Activated naive CD4-positive, alpha-beta T cell treated with anti-CD3 and anti-CD28 coated beads, Interleukin-2, amount 10 ng/mL, durations not matched to agents 7 days and 5 days (primary cell): ENCODE measurements around the gene CTNNA3.

Source experiments
- CTCF ChIA-PET: fragments of 350-600 bp; sonication (Branson Sonifier 250); formaldehyde crosslinking; loops from one replicate; lab custom pipeline; 2021; ENCODE audit warnings: antibody characterized with exemption; lab: Charles Lee
- DNase-seq: peaks from one replicate; pipeline ENCODE4 v3.0.0-alpha.2; 2020
- H3K27ac Mint-ChIP-seq: one replicate; pipeline ENCODE4 v1.8.0; 2021; ENCODE audit warnings: mild to moderate bottlenecking, moderate library complexity, mixed read lengths
- H3K27me3 Mint-ChIP-seq: one replicate; pipeline ENCODE4 v1.8.0; 2021; ENCODE audit warnings: mild to moderate bottlenecking, mixed read lengths
- H3K36me3 Mint-ChIP-seq: one replicate; pipeline ENCODE4 v1.8.0; 2021; ENCODE audit warnings: mixed read lengths
- H3K4me1 Mint-ChIP-seq: one replicate; pipeline ENCODE4 v1.8.0; 2021; ENCODE audit warnings: mixed read lengths
- H3K4me3 Mint-ChIP-seq: one replicate; pipeline ENCODE4 v1.8.0; 2021; ENCODE audit warnings: mild to moderate bottlenecking, moderate library complexity, mixed read lengths
- H3K9me3 Mint-ChIP-seq: one replicate; pipeline ENCODE4 v1.8.0; 2021; ENCODE audit warnings: mixed read lengths

CTNNA3 gene

GRCh38 chr10:66848856-66849255 is 847.1 kb downstream of the CTNNA3 start:
- H3K4me1 Mint-ChIP-seq = no peaks in the 10 kb centered on the region
- H3K27me3 Mint-ChIP-seq = no peaks in the 10 kb centered on the region
- no peak overlapping the region for H3K27ac Mint-ChIP-seq
- DNase-seq = no peak
- no peak overlapping the region for H3K4me3 Mint-ChIP-seq
- CTCF ChIA-PET = no interaction called here
- H3K9me3 Mint-ChIP-seq = no peaks in the 10 kb centered on the region
- no peaks in the 10 kb centered on the region for H3K36me3 Mint-ChIP-seq

GRCh38 chr10:66844176-66844942 is 851.6 kb downstream of the CTNNA3 start:
- H3K4me3 Mint-ChIP-seq = no peak overlapping the region
- CTCF ChIA-PET = no interaction called here
- no peaks in the 10 kb centered on the region for H3K9me3 Mint-ChIP-seq
- H3K4me1 Mint-ChIP-seq = no peaks in the 10 kb centered on the region
- H3K27ac Mint-ChIP-seq = no peak overlapping the region
- H3K36me3 Mint-ChIP-seq = no peaks in the 10 kb centered on the region
- DNase-seq = no peak
- H3K27me3 Mint-ChIP-seq = no peaks in the 10 kb centered on the region

GRCh38 chr10:66843396-66843795 is 852.6 kb downstream of the CTNNA3 start:
- DNase-seq = no peak
- no peaks in the 10 kb centered on the region for H3K9me3 Mint-ChIP-seq
- H3K36me3 Mint-ChIP-seq = no peaks in the 10 kb centered on the region
- no peak overlapping the region for H3K4me3 Mint-ChIP-seq
- no peak overlapping the region for H3K27ac Mint-ChIP-seq
- H3K27me3 Mint-ChIP-seq = no peaks in the 10 kb centered on the region
- CTCF ChIA-PET = no interaction called here
- no peaks in the 10 kb centered on the region for H3K4me1 Mint-ChIP-seq

GRCh38 chr10:66842867-66843266 is 853.1 kb downstream of the CTNNA3 start:
- no peaks in the 10 kb centered on the region for H3K27me3 Mint-ChIP-seq
- CTCF ChIA-PET = no interaction called here
- no peak overlapping the region for H3K27ac Mint-ChIP-seq
- H3K4me3 Mint-ChIP-seq = no peak overlapping the region
- H3K4me1 Mint-ChIP-seq = no peaks in the 10 kb centered on the region
- DNase-seq = no peak
- H3K9me3 Mint-ChIP-seq = no peaks in the 10 kb centered on the region
- H3K36me3 Mint-ChIP-seq = no peaks in the 10 kb centered on the region

- Mint-ChIP-seq H3K4me1 (no peaks in the 10 kb centered on the region), H3K27me3 (no peaks in the 10 kb centered on the region), H3K36me3 (no peaks in the 10 kb centered on the region), H3K9me3 (no peaks in the 10 kb centered on the region), H3K4me3 (no peak overlapping the region), H3K27ac (no peak overlapping the region)
- CTCF ChIA-PET = no interaction called here
- DNase-seq = no peak
These were observed 853.6 kb downstream of the CTNNA3 start for GRCh38 chr10:66842371-66842770.

GRCh38 chr10:66838656-66839055 is 857.3 kb downstream of the CTNNA3 start:
- no peak overlapping the region for H3K27ac Mint-ChIP-seq
- DNase-seq = no peak
- no peak overlapping the region for H3K4me3 Mint-ChIP-seq
- CTCF ChIA-PET = no interaction called here
- no peaks in the 10 kb centered on the region for H3K36me3 Mint-ChIP-seq
- H3K9me3 Mint-ChIP-seq = no peaks in the 10 kb centered on the region
- no peaks in the 10 kb centered on the region for H3K27me3 Mint-ChIP-seq
- no peaks in the 10 kb centered on the region for H3K4me1 Mint-ChIP-seq

GRCh38 chr10:66837990-66838389 is 858.0 kb downstream of the CTNNA3 start:
- no peaks in the 10 kb centered on the region for H3K27me3 Mint-ChIP-seq
- no peaks in the 10 kb centered on the region for H3K4me1 Mint-ChIP-seq
- no peak overlapping the region for H3K4me3 Mint-ChIP-seq
- no peaks in the 10 kb centered on the region for H3K36me3 Mint-ChIP-seq
- CTCF ChIA-PET = no interaction called here
- H3K9me3 Mint-ChIP-seq = no peaks in the 10 kb centered on the region
- H3K27ac Mint-ChIP-seq = no peak overlapping the region
- DNase-seq = no peak

- no peak overlapping the region for H3K27ac Mint-ChIP-seq
- H3K4me1 Mint-ChIP-seq = no peaks in the 10 kb centered on the region
- no peaks in the 10 kb centered on the region for H3K9me3 Mint-ChIP-seq
- H3K4me3 Mint-ChIP-seq = no peak overlapping the region
- DNase-seq = no peak
- no peaks in the 10 kb centered on the region for H3K27me3 Mint-ChIP-seq
- H3K36me3 Mint-ChIP-seq = no peaks in the 10 kb centered on the region
- CTCF ChIA-PET = no interaction called here
These were observed 858.7 kb downstream of the CTNNA3 start for GRCh38 chr10:66837335-66837734.

- no peak for DNase-seq
- H3K4me1 Mint-ChIP-seq = no peaks in the 10 kb centered on the region
- CTCF ChIA-PET = no interaction called here
- H3K4me3 Mint-ChIP-seq = no peak overlapping the region
- no peaks in the 10 kb centered on the region for H3K9me3 Mint-ChIP-seq
- H3K36me3 Mint-ChIP-seq = no peaks in the 10 kb centered on the region
- H3K27ac Mint-ChIP-seq = no peak overlapping the region
- no peaks in the 10 kb centered on the region for H3K27me3 Mint-ChIP-seq
These were observed 859.2 kb downstream of the CTNNA3 start for GRCh38 chr10:66836771-66837170.

- Mint-ChIP-seq H3K4me1 (no peaks in the 10 kb centered on the region), H3K27ac (no peak overlapping the region), H3K27me3 (no peaks in the 10 kb centered on the region), H3K36me3 (no peaks in the 10 kb centered on the region), H3K4me3 (no peak overlapping the region), H3K9me3 (no peaks in the 10 kb centered on the region)
- no peak for DNase-seq
- CTCF ChIA-PET = no interaction called here
These were observed 859.9 kb downstream of the CTNNA3 start for GRCh38 chr10:66836057-66836456.

- Mint-ChIP-seq H3K36me3 (no peaks in the 10 kb centered on the region), H3K4me3 (no peak overlapping the region), H3K4me1 (no peaks in the 10 kb centered on the region), H3K9me3 (no peaks in the 10 kb centered on the region), H3K27me3 (no peaks in the 10 kb centered on the region), H3K27ac (no peak overlapping the region)
- DNase-seq = no peak
- CTCF ChIA-PET = no interaction called here
These were observed 860.6 kb downstream of the CTNNA3 start for GRCh38 chr10:66835400-66835799.

GRCh38 chr10:66834802-66835201 is 861.2 kb downstream of the CTNNA3 start:
- H3K9me3 Mint-ChIP-seq = no peaks in the 10 kb centered on the region
- no peak for DNase-seq
- H3K27me3 Mint-ChIP-seq = no peaks in the 10 kb centered on the region
- H3K4me1 Mint-ChIP-seq = no peaks in the 10 kb centered on the region
- H3K36me3 Mint-ChIP-seq = no peaks in the 10 kb centered on the region
- no peak overlapping the region for H3K4me3 Mint-ChIP-seq
- no peak overlapping the region for H3K27ac Mint-ChIP-seq
- CTCF ChIA-PET = no interaction called here

- no peaks in the 10 kb centered on the region for H3K4me1 Mint-ChIP-seq
- CTCF ChIA-PET = no interaction called here
- DNase-seq = no peak
- no peaks in the 10 kb centered on the region for H3K36me3 Mint-ChIP-seq
- no peaks in the 10 kb centered on the region for H3K27me3 Mint-ChIP-seq
- no peak overlapping the region for H3K27ac Mint-ChIP-seq
- no peaks in the 10 kb centered on the region for H3K9me3 Mint-ChIP-seq
- H3K4me3 Mint-ChIP-seq = no peak overlapping the region
These were observed 862.1 kb downstream of the CTNNA3 start for GRCh38 chr10:66833861-66834260.

GRCh38 chr10:66832781-66833422 is 863.1 kb downstream of the CTNNA3 start:
- Mint-ChIP-seq H3K9me3 (no peaks in the 10 kb centered on the region), H3K4me1 (no peaks in the 10 kb centered on the region), H3K36me3 (no peaks in the 10 kb centered on the region), H3K4me3 (no peak overlapping the region), H3K27me3 (no peaks in the 10 kb centered on the region), H3K27ac (no peak overlapping the region)
- DNase-seq = no peak
- CTCF ChIA-PET = no interaction called here

GRCh38 chr10:66828957-66829356 is 867.0 kb downstream of the CTNNA3 start:
- CTCF ChIA-PET = no interaction called here
- H3K4me3 Mint-ChIP-seq = no peak overlapping the region
- H3K27me3 Mint-ChIP-seq = no peaks in the 10 kb centered on the region
- H3K36me3 Mint-ChIP-seq = no peaks in the 10 kb centered on the region
- no peaks in the 10 kb centered on the region for H3K4me1 Mint-ChIP-seq
- no peak overlapping the region for H3K27ac Mint-ChIP-seq
- no peaks in the 10 kb centered on the region for H3K9me3 Mint-ChIP-seq
- DNase-seq = no peak
